HG02759 (cell line): ENCODE data around the gene PLCXD1.

Experiments used
- ATAC-seq: cut with Tn5 transposase; IDR thresholded peaks from one replicate; pipeline ENCODE4 v1.9.1; 2021; ENCODE audit warnings: mild to moderate bottlenecking, moderate library complexity; ENCODE audit not compliant: unreplicated experiment

The PLCXD1 gene

DNA sequence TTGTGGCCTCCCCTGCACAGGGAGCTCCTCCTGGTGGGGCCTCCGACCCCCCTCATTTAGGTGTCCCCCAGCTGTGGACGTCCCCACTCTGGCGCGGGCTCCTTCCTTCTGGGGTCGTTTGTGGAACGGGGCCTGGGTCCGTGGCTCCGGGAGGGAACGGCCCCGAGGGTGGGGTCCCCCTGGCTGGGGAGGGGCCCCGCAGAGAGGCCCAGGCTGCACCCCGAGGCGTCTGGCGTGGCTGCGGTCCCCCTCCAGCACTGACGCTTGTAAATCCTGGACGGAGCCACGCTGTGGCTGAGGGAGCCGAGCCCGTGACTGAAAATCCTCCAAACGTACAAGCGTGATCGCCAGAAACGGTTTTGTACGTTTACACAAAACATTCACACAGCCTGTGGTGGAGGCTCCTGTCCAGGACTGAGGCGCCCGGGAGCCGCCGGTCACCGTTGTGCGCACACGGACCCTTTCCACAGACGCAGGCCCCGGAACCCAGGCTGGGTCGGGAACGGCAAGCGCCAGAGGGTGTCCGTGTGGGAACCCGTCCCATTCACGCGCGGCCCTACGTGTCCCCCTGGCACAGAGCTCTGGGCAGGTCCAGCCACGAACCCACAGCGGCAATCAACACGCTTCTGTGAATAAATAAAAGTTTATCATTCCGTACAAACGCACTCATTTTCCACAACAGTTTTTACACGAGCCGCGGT is 52.6 kb downstream of the PLCXD1 start:
- ATAC-seq: no peak

DNA sequence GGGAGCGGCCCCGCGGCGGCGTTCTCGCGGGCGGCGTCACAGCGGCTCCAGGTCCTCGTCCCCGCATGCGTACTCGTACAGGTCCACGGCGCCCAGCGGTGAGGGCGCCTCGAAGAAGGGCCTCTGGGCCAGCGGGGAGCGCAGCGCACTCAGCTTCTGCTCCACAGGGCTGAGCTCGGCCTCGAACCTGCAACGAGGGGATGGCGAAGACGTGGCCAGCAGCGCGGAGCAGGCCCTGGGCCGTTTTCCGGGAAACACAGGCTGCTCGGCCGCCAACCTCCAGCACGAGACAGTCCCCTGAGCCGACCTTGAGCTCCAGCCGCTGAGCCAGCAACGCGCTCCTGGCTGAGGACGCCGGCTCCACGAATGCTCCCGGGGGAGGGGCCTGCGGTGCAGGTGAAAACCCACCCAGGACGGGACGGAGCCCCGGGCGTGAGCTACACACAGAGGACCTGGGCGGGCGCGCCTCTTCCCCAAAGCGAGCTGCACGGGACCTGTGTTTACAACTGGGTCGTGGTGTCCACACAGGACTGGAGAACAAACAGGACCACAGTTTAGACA is 53.2 kb downstream of the PLCXD1 start:
- no peak for ATAC-seq

DNA sequence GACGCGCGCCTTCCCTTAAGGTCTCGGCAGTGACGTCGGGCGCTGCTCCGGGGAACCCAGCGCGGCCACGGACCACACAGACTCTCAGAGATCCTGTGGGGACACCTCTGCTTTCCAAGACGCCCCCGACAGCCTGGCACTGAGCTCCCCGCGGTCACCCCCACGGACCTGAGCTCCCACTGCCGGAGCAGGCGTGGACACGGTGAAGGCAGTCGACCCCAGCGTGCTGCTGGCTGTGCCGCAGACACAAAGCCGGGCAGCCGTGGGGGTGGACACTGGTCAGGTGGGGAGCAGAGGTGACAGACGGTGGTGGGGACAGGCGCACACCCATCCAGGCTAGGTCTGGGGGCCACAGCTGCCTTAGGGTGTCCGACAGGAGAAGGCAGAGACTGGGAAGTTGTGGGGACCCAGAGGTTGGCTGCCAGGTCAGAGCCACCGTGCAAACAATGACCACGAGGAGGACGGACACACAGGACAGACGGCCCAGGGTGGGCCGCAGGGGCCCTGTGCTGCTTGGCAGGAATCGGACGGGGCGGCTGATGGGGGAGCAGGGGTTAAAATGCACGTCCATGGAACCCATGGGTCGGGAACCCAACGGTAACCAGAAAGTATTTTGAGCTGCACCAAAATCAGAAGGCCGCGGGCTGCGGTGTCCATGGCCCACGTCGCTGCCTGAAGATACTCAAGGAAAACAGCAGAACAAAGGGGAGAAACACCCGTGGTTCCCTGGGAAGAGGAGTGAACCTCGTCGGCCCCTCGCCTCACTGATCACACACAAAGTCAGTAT is 54.0 kb downstream of the PLCXD1 start:
- no peak for ATAC-seq

DNA sequence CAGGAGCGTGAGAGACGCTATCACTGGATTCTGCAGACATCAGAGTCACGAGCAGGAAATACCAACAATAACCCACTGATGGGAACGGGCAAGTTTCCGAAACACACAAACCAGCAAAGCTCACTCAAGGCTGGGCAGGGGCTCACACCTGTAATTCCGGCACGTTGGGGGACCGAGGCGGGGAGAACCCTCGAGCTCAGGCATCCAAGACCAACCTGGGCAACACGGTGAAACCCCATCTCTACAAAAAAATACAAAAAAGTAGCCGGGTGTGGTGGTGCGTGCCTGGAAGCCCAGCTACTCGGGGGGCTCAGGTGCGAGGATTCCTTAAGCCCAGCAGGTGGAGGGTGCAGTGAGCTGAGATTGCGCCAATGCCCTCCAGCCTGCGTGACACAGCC is 54.6 kb downstream of the PLCXD1 start:
- ATAC-seq: no peak

DNA sequence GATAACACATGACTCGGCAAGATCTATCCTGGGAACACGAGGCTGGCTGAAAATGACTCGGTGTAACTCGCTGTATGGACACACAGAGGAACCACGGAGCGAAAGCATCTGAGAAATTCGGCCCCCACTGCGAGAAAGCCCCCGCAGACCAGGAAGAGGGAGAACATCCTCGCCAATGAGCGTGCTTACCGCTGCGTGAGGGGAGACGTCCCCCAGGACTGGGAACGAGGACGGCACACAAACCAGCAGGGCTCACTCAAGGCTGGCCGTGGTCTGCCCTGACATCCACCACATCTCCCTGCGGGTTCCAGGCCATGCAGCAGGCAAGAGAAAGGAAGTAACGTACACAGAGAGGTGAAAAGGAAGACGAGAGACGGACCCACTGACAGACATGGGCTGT is 55.0 kb downstream of the PLCXD1 start:
- no peak for ATAC-seq

DNA sequence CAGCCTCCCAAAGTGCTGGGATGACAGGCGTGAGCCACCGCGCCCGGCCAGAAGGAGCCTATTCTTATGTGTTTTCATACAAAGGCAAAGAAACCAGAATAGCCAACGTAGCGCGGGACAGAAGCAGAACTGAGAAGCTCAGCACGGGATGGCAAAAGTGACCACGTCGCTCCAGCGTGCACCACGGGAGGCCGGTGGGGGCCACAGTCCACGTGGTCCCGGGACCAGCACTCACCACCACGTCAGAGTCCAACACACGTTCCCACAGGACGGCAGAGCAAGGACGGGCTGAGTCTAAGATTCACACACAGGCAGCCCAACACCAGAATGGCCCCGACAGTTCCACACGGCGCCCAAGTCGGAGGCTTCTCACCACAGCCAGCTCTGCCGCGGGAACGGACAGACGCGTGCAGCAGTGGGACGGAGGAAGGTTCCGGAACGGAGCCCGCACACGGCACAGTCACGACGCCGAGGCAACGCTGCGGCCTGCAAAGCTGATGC is 56.2 kb downstream of the PLCXD1 start:
- ATAC-seq: no peak

DNA sequence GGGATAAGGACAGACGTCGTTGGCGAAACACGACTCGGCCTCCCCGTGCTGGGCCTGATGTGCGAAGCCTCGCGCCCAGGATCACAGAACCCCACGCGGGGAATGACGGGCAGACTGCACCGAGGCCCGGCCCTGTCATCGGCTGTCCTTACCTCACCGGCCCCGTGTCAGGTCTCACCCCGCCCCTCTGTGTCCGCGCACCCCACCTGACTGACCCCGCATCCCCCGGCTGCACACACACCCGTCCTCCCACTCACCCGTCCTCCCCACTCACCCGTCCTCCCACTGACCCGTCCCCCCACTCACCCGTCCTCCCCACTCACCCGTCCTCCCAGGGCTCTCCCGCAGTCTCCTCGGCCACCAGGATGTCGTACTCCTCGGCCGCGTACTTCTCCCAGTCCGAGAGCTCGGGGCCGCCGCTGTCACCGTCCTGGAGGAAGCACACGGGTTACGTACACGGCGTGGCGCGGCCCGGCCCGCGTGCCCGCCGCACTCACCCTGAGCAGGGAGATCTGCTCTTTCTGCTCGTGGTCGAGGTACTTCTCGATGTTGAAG is 57.2 kb downstream of the PLCXD1 start:
- ATAC-seq: no peak

DNA sequence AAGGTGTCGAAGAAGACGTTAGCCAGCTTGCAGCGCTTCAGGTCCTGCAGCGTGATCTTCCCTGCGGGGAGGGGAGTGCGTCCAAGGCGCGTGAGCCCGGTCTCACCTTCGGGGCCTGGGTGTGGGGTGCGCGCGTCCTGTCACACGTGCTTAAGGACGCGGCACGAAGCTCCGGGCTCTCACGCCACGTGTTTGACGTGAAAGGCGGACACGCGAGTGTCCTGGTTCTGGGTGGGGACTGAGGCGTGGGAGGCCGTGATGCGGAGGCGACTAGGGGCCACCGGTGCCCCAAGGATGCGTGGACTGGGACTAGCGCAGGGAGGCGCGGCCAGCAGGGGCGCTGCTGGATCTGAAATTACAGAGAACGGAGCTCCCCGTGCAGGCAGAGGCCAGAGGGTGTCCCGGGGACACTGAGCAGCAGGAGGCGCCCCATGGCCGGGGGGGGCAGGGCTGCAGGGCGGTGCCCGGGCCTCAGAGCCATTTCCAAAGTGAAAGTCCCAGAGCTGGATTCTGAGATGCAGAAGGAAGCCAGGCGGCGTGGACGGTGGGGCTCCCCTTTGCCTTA is 57.7 kb downstream of the PLCXD1 start:
- no peak for ATAC-seq

DNA sequence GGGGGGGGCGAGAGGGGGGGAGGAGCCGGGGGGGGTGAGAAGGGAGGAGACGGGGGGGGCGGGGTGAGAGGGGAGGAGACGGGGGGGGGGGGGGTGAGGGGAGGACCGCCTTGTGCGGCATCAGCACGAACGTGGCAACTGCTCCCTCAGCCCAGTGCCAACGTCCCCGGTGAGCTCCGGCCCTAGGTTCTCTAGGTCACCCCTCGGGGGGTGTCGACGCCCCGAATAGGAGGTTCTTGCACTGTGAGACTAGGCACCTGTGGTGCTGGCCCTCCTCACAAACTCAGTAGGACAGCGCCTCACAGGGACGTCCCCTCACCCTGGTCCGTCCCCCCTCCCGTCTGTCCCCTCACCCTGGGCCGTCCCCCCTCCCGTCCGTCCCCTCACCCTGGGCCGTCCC is 58.9 kb downstream of the PLCXD1 start:
- ATAC-seq: no peak

DNA sequence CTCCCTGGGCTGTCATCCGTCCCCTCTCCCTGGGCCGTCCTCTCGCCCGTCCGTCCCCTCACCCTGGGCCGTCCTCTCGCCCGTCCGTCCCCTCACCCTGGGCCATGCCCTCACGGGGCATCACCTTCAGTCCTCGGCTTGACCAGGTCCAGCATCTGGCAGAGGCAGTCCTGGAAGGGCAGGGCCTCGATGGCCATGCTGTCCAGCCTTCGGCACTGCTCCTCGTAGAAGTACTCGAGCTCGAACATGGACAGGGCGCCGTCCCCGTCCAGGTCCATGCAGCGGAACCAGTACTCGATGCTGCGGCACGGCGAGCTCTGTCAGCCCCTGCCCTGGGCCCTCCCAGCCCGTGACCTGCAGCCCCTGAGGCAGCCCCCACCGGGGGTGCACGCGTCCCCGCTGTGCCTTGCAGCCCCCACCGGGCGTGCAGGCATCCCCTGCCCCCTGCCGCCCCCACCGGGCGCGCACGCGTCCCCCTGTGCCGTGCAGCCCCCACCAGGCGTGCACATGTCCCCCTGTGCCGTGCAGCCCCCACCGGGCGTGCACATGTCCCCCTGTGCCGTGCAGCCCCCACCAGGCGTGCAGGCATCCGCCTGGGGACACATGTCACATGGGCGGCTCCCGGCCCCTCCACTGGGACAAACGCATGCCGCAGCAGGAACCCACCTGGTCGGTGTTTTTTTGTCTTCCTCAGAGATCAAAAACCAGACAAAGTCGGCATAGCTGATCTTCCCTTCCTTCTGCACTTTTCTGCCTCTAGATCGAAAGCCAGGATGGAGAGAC is 59.7 kb downstream of the PLCXD1 start:
- no peak for ATAC-seq

DNA sequence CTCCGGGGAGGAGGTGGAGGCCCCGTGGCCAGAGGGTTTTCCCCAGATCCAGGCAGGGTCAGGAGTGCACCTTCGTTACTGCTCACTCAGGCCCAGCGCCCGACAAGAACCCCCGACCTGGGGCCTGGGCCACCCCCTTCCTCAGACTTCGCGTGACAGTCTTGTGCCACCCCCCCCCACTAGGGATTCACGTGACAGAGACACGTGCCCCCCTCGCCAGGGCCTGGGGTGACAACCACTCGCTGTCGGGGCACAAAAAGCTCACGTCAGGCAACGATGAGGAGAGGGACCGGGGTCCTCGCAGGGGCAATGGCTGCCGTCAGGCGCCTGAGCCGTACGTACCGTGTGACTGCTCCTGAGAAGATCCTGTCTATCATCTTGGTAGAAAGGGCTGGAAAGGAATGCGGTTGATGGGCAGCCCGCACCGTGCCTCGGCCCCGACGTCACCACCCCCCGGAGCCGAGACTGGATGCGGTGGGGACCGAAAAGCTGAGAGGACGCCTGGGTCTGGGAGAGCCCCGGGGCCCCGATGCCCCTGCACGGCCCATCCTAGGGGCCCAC is 60.4 kb downstream of the PLCXD1 start:
- ATAC-seq: no peak

DNA sequence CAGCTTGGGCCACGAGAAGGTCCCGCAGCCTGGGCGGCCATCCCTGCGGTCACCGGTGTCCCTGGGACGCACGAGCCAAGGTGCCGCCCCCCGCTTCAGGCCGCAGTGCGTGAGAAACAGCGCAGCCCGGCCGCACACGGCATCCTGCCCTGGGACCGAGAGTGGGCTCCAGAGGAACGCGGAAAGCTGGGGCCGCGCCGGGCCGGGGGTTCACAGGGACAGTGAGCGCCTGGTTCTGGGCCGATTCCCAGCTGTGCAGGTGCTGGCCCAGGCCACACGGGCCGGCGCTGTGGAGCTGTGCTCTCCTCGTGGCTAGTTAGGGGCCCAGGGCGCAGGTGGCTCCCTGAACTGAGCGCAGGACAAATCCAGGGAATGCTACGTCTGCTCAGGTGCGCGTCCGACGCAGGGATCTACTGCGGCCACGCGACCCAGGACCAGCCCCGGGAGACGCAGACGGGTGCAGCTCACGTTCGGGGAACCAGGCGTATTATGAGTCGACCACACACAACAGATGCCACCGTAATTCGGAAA is 63.3 kb downstream of the PLCXD1 start:
- no peak for ATAC-seq

DNA sequence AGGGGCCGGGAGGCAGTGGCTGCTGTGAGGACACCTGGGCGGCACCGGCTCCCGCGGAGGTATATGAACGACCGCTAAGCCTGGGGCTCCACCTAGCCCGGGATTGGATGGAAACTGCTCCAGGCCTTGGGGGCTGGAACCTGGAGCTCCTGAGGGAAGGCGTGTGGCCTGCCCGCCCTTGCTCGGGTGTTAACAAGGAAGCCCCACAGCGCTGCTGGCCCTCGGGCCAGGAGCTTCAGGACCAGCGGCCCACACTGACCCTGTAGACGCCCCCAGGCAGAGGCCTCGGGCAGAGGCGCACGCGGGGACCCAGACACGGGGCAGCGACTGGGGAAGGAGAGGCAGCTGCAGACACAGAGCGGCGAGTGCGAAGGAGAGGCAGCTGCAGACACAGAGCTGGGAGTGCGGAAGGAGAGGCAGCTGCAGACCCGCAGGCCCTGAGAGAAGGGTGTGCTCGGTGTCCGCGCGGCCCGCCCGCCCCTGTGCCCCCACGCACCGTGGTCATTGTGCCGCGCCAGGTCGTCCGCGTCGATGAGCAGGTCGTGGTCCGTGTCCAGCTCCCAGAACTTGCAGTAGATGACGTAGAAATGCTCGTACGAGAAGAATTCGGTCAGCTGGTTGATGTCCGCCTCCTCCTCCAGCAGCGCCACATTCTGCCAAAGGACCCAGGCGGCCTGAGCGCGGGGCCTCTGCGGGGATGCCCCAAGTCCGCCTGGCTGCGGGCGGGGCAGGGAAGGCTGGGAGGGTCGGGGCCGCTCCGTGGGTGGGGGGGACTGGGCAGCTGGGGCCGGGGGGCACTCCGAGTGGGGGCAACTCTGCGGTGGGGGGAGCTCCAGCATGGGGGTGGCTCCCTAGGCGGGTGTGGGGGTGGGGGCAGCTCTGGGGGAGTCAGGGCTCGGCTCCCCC is 64.1 kb downstream of the PLCXD1 start:
- ATAC-seq: no peak

DNA sequence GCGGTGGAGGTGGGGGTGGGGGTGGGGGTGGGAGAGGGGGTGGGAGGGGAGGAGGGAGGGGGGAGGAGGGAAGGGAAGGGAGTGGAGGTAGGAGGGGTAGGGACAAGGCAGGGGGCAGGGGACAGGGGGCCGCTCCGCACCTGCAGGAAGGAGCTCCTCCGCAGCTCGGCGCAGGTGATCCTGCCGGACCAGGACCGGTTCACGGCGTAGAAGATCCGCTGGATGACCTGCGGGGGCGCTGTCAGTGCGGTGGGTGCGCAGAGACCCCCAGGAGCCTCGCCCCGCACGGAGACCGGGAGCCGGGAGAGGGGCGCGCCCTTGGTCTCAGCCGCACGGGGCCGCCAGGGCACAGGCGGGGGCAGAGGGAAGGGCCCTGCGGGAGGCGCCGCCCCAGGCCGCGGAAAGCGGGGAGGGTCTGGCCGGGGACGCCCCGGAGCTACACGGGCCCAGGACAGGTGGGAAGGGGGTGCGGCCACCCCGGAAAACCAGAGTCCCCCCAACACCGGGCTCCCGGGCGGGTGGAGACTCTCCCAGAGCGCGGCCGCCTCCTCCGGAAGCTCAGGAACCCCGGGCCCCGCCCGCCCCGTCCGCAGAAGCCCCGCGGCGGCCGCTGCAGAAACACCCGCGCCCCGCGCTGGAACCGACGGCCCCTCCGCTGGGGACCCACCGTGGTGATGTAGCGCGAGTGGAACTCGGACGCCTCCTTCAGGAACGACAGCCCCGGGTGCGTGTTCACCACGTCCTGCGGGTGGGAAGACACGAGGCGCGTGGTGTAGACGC is 65.0 kb downstream of the PLCXD1 start:
- ATAC-seq: no peak

DNA sequence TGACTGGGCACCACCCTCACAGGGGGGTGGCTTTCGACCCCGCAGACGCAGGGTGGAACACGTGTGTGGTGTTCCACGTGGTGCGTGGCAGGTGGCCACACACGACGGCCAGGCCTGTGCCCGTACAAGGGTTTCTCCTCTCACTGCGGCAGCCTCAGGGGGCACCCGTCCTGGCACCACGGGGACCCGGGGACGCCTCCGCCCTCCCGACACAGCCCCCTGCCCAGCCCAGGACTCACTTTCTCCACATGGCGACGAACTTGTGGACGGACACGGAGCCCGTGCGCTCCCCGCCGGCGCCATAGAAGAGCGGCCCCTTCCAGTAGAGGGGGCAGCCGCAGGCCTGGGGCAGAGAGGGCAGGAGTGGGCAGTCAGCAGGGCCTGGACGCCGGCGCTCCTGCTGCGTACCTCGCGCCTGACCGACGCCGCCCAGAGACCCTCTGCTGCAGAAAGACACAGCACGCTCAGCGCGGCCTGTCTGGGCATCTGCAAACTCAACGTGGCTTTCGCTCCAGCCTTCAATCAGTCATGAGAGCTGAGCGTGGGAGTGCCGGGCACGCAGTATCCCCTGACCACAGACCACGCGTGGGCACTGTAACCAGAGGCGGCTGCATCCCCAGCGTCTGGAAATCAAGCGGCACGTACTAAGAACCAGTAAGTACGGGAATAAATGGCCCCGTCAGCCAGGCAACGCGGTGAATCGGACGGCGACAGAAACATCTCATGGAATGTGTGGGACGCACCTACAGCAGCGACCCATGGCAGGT is 66.4 kb downstream of the PLCXD1 start:
- no peak for ATAC-seq

DNA sequence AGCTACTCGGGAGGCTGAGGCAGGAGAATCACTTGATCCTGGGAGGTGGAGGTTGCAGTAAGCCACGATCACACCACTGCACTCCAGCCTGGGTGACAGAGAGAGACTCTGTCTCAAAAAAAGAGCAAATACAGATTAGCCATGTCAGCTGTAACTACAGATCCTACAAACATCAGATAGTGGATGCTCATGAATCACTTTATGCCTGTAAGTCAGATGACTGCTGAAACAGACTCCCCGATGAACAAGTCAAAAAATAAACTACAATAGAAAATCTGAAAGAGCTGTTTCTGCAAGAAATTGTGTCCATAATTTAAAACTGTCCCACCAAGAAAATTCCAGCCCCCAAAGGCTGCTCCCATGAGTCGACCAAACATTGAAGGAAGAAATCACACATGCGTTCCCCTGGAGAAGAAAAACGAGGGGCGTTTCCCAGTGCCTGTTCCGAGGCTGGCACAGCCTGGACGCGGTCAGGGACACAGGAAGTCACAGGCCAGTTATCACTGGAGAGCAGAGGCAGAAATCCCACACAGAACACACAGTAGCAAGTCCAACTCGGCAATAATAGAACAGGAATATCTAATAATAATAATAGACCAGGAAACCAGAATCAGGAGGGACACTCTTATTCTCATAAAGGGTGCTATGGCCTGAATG is 67.4 kb downstream of the PLCXD1 start:
- no peak for ATAC-seq

DNA sequence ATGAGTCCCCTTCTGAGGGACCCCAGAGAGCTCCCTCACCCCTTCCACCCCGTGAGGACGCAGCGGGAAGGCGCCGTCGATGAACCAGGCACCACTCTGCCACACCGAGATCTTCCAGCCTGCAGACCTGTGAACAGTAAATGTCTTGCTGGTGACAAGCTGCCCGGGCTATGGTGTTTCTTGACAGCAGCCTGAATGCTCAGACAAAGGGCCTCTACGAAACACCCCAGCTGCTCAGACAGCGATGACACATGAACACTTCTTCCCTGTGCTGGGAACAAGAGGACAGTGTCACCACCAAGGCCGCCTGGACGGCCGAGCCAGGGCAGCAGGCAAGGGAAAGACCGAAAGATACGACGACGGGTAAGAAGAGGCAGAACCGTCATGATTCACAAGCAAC is 68.0 kb downstream of the PLCXD1 start:
- no peak for ATAC-seq
